HEK293 (cell line): Measurements from ENCODE around the gene HMGN4.

ENCODE experiments used
- CTCF ChIA-PET: fragments of 350-600 bp; formaldehyde crosslinking; extraction: SDS; loops from one replicate; lab custom pipeline; 2021; ENCODE audit warnings: antibody characterized with exemption; lab: Yijun Ruan, JAX
- POLR2A ChIA-PET: fragments of 300-600 bp; formaldehyde crosslinking; extraction: SDS; loops from one replicate; lab custom pipeline; 2020; ENCODE audit warnings: antibody characterized with exemption, inconsistent platforms; lab: Yijun Ruan, JAX
- H3K27ac ChIP-seq: fragments of 200-500 bp; sonication (Bioruptor generic); 2 replicates; pipeline ENCODE4 v1.5.1; 2014; ENCODE audit warnings: low read depth, low read length, control low read depth, inconsistent platforms; ENCODE audit errors: extremely low read depth
- H3K36me3 ChIP-seq, 2 experiments: fragments of 200-500 bp in 1 of 2; sonication (Bioruptor generic) in 1 of 2; 1 replicate in 1 of 2; 2 replicates in 1 of 2; pipeline ENCODE4 v1.5.1; 2014 to 2017; ENCODE audit warnings: inconsistent platforms in 2 of 2, low read length in 2 of 2; ENCODE audit not compliant: control insufficient read depth in 2 of 2, insufficient read depth in 1 of 2
- H3K4me1 ChIP-seq: fragments of 200-500 bp; sonication (Bioruptor generic); 2 replicates; pipeline ENCODE4 v1.5.1; 2014; ENCODE audit warnings: mild to moderate bottlenecking, low read length, inconsistent platforms; ENCODE audit not compliant: control insufficient read depth, insufficient read depth
- H3K4me3 ChIP-seq: 2 replicates; pipeline ENCODE4 v1.5.1; 2011; ENCODE audit warnings: low read depth, mild to moderate bottlenecking, control low read depth, low read length, moderate library complexity
- H3K9me3 ChIP-seq: fragments of 200-500 bp; sonication (Bioruptor generic); 2 replicates; pipeline ENCODE4 v1.5.1; 2014; ENCODE audit warnings: low read depth, low read length, inconsistent platforms; ENCODE audit not compliant: control insufficient read depth, insufficient read depth
- INSM2 ChIP-seq: fragments of 450-650 bp; formaldehyde crosslinking; IDR thresholded peaks from 2 replicates; pipeline ENCODE4 v1.5.1; 2016; ENCODE audit warnings: missing biosample characterization, missing genetic modification characterization
- MEIS1 ChIP-seq: sonication (generic); formaldehyde crosslinking; IDR thresholded peaks from 2 replicates; pipeline ENCODE4 v1.8.1; 2022; ENCODE audit warnings: missing genetic modification reagents, mild to moderate bottlenecking, borderline replicate concordance
- REPIN1 ChIP-seq: fragments of 450-650 bp; formaldehyde crosslinking; IDR thresholded peaks from 2 replicates; pipeline ENCODE4 v1.5.1; 2017; ENCODE audit warnings: missing biosample characterization, missing genetic modification characterization, low read depth
- ZBTB17 ChIP-seq: fragments of 450-650 bp; formaldehyde crosslinking; IDR thresholded peaks from 2 replicates; pipeline ENCODE4 v1.5.1; 2016; ENCODE audit warnings: missing biosample characterization, missing genetic modification characterization
- ZNF248 ChIP-seq: fragments of 450-650 bp; formaldehyde crosslinking; IDR thresholded peaks from 2 replicates; pipeline ENCODE4 v1.5.1; 2017; ENCODE audit warnings: missing biosample characterization, missing genetic modification characterization
- ZNF292 ChIP-seq: fragments of 450-650 bp; formaldehyde crosslinking; IDR thresholded peaks from 2 replicates; pipeline ENCODE4 v1.5.1; 2016; ENCODE audit warnings: low read depth, missing biosample characterization, missing genetic modification characterization, borderline replicate concordance
- ZNF514 ChIP-seq: fragments of 450-650 bp; formaldehyde crosslinking; IDR thresholded peaks from 2 replicates; pipeline ENCODE4 v1.5.1; 2016; ENCODE audit warnings: missing biosample characterization, missing genetic modification characterization
- ZNF664 ChIP-seq: fragments of 450-650 bp; formaldehyde crosslinking; IDR thresholded peaks from 2 replicates; pipeline ENCODE4 v1.5.1; 2016; ENCODE audit warnings: missing biosample characterization, missing genetic modification characterization
- ZNF837 ChIP-seq: fragments of 450-650 bp; formaldehyde crosslinking; IDR thresholded peaks from 2 replicates; pipeline ENCODE4 v1.5.1; 2016; ENCODE audit warnings: missing biosample characterization, missing genetic modification characterization
- TF ChIP-seq, protein P1 (sequence below): fragments of 450-650 bp; formaldehyde crosslinking; IDR thresholded peaks from 2 replicates; pipeline ENCODE4 v1.5.1; 2016; ENCODE audit warnings: missing biosample characterization, missing genetic modification characterization
- TF ChIP-seq, protein P2 (sequence below): fragments of 450-650 bp; formaldehyde crosslinking; IDR thresholded peaks from 2 replicates; pipeline ENCODE4 v1.5.1; 2017; ENCODE audit warnings: missing biosample characterization, missing genetic modification characterization
- TF ChIP-seq, protein P3 (sequence below): fragments of 450-650 bp; formaldehyde crosslinking; IDR thresholded peaks from 2 replicates; pipeline ENCODE4 v1.5.1; 2016; ENCODE audit warnings: missing biosample characterization, missing genetic modification characterization
- TF ChIP-seq, protein P4 (sequence below): fragments of 450-650 bp; formaldehyde crosslinking; optimal IDR thresholded peaks from 2 replicates; pipeline ENCODE3; 2016; ENCODE audit warnings: missing biosample characterization, mild to moderate bottlenecking, missing genetic modification characterization
- TF ChIP-seq, protein P5 (sequence below): fragments of 450-650 bp; formaldehyde crosslinking; IDR thresholded peaks from 2 replicates; pipeline ENCODE4 v1.5.1; 2016; ENCODE audit warnings: missing biosample characterization, missing genetic modification characterization
- TF ChIP-seq, protein P6 (sequence below): fragments of 450-650 bp; formaldehyde crosslinking; IDR thresholded peaks from 2 replicates; pipeline ENCODE4 v1.5.1; 2016; ENCODE audit warnings: missing biosample characterization, missing genetic modification characterization

HMGN4 gene

GRCh38 chr6:26514984-26515383 is 23.2 kb upstream of the HMGN4 start (continued):
- TF ChIP-seq ZBTB17 (tag by site-specific recombination) (no peak), ZNF292 (tag by site-specific recombination) (no peak), ZNF664 (no peak), ZNF248 (tag by site-specific recombination) (no peak), REPIN1 (tag by site-specific recombination) (no peak)
- TF ChIP-seq, protein P1, sequence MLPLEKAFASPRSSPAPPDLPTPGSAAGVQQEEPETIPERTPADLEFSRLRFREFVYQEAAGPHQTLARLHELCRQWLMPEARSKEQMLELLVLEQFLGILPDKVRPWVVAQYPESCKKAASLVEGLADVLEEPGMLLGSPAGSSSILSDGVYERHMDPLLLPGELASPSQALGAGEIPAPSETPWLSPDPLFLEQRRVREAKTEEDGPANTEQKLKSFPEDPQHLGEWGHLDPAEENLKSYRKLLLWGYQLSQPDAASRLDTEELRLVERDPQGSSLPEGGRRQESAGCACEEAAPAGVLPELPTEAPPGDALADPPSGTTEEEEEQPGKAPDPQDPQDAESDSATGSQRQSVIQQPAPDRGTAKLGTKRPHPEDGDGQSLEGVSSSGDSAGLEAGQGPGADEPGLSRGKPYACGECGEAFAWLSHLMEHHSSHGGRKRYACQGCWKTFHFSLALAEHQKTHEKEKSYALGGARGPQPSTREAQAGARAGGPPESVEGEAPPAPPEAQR (tag by site-specific recombination), result no peak

GRCh38 chr6:26516481-26517427 is 21.4 kb upstream of the HMGN4 start:
- 0 out of 2 replicates have a peak, but pooled peaks cover 2% of the 10 kb centered on the region for H3K4me1 ChIP-seq
- no peak overlapping the region for H3K27ac ChIP-seq
- POLR2A ChIA-PET, result interaction anchor here (0.7 kb wide), 1 partner anchor 15 kb away, joined by 4 read pairs; no protein-coding TSS in a partner anchor
- TF ChIP-seq, protein P2, sequence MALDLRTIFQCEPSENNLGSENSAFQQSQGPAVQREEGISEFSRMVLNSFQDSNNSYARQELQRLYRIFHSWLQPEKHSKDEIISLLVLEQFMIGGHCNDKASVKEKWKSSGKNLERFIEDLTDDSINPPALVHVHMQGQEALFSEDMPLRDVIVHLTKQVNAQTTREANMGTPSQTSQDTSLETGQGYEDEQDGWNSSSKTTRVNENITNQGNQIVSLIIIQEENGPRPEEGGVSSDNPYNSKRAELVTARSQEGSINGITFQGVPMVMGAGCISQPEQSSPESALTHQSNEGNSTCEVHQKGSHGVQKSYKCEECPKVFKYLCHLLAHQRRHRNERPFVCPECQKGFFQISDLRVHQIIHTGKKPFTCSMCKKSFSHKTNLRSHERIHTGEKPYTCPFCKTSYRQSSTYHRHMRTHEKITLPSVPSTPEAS (tag by site-specific recombination), result peak; percentile 27; the same call in 1 of the 2 replicates
- TF ChIP-seq ZNF514 (tag by site-specific recombination) (no peak), ZNF664 (peak; percentile 88)
- no peaks in the 10 kb centered on the region for H3K9me3 ChIP-seq
- H3K4me3 ChIP-seq, result no peak overlapping the region
- H3K36me3 ChIP-seq, result no peaks in the 10 kb centered on the region
- CTCF ChIA-PET, result no interaction called here

DNA sequence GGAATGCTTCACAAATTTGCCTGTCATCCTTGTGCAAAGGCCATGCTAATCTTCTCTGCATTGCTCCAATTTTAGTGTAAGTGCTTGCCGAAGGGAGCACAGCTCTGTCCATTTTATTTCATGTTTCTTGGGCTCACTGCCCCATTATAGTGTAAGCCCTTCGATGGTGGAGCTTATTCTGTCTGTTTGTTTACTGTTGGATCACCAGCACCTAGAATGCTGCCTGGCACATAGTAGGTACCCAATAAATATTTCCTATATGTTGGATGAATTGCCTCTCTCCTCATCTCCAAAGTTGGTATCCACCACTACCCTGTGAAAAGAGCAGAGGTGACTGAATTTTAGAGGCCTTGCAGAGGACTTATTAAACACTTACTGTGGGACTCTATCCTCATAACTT is 18.8 kb upstream of the HMGN4 start:
- Histone ChIP-seq H3K36me3 (no peaks in the 10 kb centered on the region), H3K4me3 (no peak overlapping the region), H3K4me1 (0 out of 2 replicates have a peak, but pooled peaks cover 2% of the 10 kb centered on the region), H3K27ac (no peak overlapping the region), H3K9me3 (no peaks in the 10 kb centered on the region)
- ChIA-PET CTCF (interaction anchor here (1.2 to 1.5 kb wide), 2 partner anchors 17 to 178 kb away, joined by 5 to 6 read pairs; no protein-coding TSS in a partner anchor), POLR2A (interaction anchor here (1.1 to 1.5 kb wide), 2 partner anchors 18 to 396 kb away, joined by 3 to 4 read pairs; partner anchors contain the start of gene HMGN4)
- TF ChIP-seq, protein P3, sequence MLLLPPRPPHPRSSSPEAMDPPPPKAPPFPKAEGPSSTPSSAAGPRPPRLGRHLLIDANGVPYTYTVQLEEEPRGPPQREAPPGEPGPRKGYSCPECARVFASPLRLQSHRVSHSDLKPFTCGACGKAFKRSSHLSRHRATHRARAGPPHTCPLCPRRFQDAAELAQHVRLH (tag by site-specific recombination), result no peak

DNA sequence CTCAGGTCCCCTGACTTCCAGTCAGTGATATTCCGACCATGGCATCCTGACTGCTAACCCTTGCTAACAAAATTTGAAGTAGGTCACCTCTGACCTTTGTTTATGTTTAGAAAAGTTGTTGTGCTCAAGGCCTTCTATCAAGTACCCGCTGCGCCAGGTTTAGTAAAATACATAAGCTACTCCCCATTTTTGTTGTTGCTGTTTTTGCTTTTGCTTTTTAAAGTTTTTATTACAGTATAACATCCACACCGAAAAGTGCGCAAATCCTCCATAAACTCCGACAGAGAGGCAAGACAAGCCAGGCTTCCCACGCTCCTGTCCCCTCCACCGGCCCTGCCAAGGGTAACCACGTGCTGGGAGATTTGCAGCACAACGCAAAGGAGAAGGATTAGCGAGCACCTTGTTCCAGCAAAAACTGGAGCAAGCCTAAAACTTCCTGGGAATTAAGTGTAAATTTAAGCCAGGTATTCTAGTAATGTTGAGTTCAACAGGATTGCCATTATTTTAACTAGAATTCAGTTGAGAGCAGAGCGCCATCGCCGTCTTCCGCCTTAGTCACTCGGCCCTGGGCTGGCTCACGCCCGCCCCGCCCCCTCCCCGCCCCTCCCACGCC is 17.8 kb upstream of the HMGN4 start:
- CTCF ChIA-PET, result interaction anchor here (0.6 to 2.7 kb wide), 3 partner anchors 20 to 179 kb away, joined by 3 to 10 read pairs (median 5); partner anchors contain the start of gene BTN1A1
- POLR2A ChIA-PET, result interaction anchor here (0.6 to 3.1 kb wide), 6 partner anchors 13 to 397 kb away, joined by 3 to 13 read pairs (median 6); partner anchors contain the start of gene HMGN4
- TF ChIP-seq, protein P4, sequence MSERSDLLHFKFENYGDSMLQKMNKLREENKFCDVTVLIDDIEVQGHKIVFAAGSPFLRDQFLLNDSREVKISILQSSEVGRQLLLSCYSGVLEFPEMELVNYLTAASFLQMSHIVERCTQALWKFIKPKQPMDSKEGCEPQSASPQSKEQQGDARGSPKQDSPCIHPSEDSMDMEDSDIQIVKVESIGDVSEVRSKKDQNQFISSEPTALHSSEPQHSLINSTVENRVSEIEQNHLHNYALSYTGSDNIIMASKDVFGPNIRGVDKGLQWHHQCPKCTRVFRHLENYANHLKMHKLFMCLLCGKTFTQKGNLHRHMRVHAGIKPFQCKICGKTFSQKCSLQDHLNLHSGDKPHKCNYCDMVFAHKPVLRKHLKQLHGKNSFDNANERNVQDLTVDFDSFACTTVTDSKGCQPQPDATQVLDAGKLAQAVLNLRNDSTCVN, result no peak
- no peak for TF ChIP-seq ZNF837 (tag by site-specific recombination)
- TF ChIP-seq INSM2 (tag by site-specific recombination), result no peak
- no peak for TF ChIP-seq MEIS1 (CRISPR knock-in tag)
- TF ChIP-seq, protein P5, sequence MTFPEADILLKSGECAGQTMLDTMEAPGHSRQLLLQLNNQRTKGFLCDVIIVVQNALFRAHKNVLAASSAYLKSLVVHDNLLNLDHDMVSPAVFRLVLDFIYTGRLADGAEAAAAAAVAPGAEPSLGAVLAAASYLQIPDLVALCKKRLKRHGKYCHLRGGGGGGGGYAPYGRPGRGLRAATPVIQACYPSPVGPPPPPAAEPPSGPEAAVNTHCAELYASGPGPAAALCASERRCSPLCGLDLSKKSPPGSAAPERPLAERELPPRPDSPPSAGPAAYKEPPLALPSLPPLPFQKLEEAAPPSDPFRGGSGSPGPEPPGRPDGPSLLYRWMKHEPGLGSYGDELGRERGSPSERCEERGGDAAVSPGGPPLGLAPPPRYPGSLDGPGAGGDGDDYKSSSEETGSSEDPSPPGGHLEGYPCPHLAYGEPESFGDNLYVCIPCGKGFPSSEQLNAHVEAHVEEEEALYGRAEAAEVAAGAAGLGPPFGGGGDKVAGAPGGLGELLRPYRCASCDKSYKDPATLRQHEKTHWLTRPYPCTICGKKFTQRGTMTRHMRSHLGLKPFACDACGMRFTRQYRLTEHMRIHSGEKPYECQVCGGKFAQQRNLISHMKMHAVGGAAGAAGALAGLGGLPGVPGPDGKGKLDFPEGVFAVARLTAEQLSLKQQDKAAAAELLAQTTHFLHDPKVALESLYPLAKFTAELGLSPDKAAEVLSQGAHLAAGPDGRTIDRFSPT (tag by site-specific recombination), result no peak
- TF ChIP-seq, protein P6, sequence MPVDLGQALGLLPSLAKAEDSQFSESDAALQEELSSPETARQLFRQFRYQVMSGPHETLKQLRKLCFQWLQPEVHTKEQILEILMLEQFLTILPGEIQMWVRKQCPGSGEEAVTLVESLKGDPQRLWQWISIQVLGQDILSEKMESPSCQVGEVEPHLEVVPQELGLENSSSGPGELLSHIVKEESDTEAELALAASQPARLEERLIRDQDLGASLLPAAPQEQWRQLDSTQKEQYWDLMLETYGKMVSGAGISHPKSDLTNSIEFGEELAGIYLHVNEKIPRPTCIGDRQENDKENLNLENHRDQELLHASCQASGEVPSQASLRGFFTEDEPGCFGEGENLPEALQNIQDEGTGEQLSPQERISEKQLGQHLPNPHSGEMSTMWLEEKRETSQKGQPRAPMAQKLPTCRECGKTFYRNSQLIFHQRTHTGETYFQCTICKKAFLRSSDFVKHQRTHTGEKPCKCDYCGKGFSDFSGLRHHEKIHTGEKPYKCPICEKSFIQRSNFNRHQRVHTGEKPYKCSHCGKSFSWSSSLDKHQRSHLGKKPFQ (tag by site-specific recombination), result no peak

More for the DNA sequence above, 17.8 kb upstream of the HMGN4 start:
- no peaks in the 10 kb centered on the region for H3K9me3 ChIP-seq
- peak overlapping the region; percentile 43 for H3K4me3 ChIP-seq
- 0 out of 2 replicates have a peak, but pooled peaks cover 2% of the 10 kb centered on the region for H3K4me1 ChIP-seq
- no peaks in the 10 kb centered on the region for H3K36me3 ChIP-seq
- peak overlapping the region; percentile 57; the same call in 1 of the 2 replicates for H3K27ac ChIP-seq
